K562 (cell line): ENCODE data around the gene POTEG. TPM values are rescaled to one million over a fixed set of nuclear protein-coding genes. Genes with fewer than 3 reads are reported as not detected.
"Not testable (repeated sequence)": the region's sequence is repeated elsewhere in the genome, so short reads cannot be mapped to it uniquely, and the experiment has no call there.

Experiments
- ATAC-seq: fragments of 200-7000 bp; cut with Tn5 transposase; 3 replicates; pipeline ENCODE4 v1.9.1; 2020; ENCODE audit warnings: moderate library complexity
- BruUV-seq: library from RNA; stranded (reverse); fragments of 400-500 nt; replicated peaks from 2 replicates; lab custom pipeline; 2021; lab: Mats Ljungman, UMichigan
- CTCF ChIA-PET: fragments of 300-600 bp; formaldehyde crosslinking; extraction: SDS; loops from one replicate; lab custom pipeline; 2021; ENCODE audit warnings: low intra/inter-chr PET ratio; lab: Yijun Ruan, JAX
- POLR2A ChIA-PET: fragments of 300-600, 350-650 bp; sonication (Branson Sonifier 250); formaldehyde crosslinking; extraction: SDS; loops from one replicate; lab custom pipeline; 2021; ENCODE audit warnings: antibody characterized with exemption, inconsistent platforms; lab: Yijun Ruan, JAX
- DNase-seq, 4 experiments: peaks; one replicate each; pipeline versions ENCODE4 v3.0.0 to v3.0.0-alpha.2; 2011 to 2018; ENCODE audit warnings: low spot score in 3 of 4, mixed read lengths in 3 of 4; ENCODE audit errors: extremely low read depth in 1 of 4
- FAIRE-seq: peaks from 2 replicates; lab custom pipeline; 2011; peaks lifted over from hg19 to GRCh38; lab: Jason Lieb, UNC
- H2AFZ ChIP-seq: 2 replicates; pipeline ENCODE4 v1.6.0; 2011; ENCODE audit warnings: low read depth, low read length, control low read depth, inconsistent platforms
- H3K27ac ChIP-seq: fragments of 200-600 bp; 3 replicates; pipeline ENCODE4 v1.8.0; 2011; ENCODE audit warnings: low read depth, mild to moderate bottlenecking, control low read depth, inconsistent platforms, low read length, moderate library complexity, mixed read lengths; ENCODE audit errors: extremely low read depth
- H3K27me3 ChIP-seq, 2 experiments: fragments of 300-600 bp in 1 of 2; 2 replicates in 1 of 2; 3 replicates in 1 of 2; pipeline versions ENCODE4 v1.6.0 to v1.8.0; 2011; ENCODE audit warnings: inconsistent platforms in 2 of 2, low read length in 2 of 2, mild to moderate bottlenecking in 1 of 2, mixed read lengths in 1 of 2, moderate library complexity in 1 of 2; ENCODE audit not compliant: control insufficient read depth in 2 of 2, insufficient read depth in 2 of 2
- H3K36me3 ChIP-seq: fragments of 300-600 bp; 3 replicates; pipeline ENCODE4 v1.8.0; 2011; ENCODE audit warnings: mild to moderate bottlenecking, low read length, inconsistent platforms; ENCODE audit not compliant: control insufficient read depth, insufficient read depth
- H3K4me1 ChIP-seq, 2 experiments: fragments of 200-600 bp in 1 of 2; replicated peaks in 1 of 2; 2 replicates in 1 of 2; 3 replicates in 1 of 2; pipeline versions ENCODE4 v1.5.1 to v1.8.0; 2011; ENCODE audit warnings: inconsistent platforms in 2 of 2, low read length in 2 of 2, mild to moderate bottlenecking in 1 of 2, mixed read lengths in 1 of 2, moderate library complexity in 1 of 2; ENCODE audit not compliant: control insufficient read depth in 2 of 2, insufficient read depth in 2 of 2
- H3K4me2 ChIP-seq: 2 replicates; pipeline ENCODE4 v1.6.1; 2011; ENCODE audit warnings: low read length, control low read depth, inconsistent platforms, mixed read lengths; ENCODE audit not compliant: insufficient read depth
- H3K4me3 ChIP-seq: fragments of 200-600 bp; sonication (generic), shearing (Covaris generic); 2 replicates; pipeline ENCODE4 v1.5.1; 2016; ENCODE audit warnings: control low read depth, inconsistent platforms
- H3K79me2 ChIP-seq: fragments of 200-600 bp; 3 replicates; pipeline ENCODE4 v1.8.0; 2011; ENCODE audit warnings: low read length, inconsistent platforms; ENCODE audit not compliant: control insufficient read depth, insufficient read depth
- H3K9ac ChIP-seq, 2 experiments: 2 replicates each; pipeline versions ENCODE4 v1.6.0 to v1.6.1; 2011; ENCODE audit warnings: low read depth in 2 of 2, low read length in 2 of 2, control low read depth in 1 of 2, inconsistent platforms in 1 of 2, mild to moderate bottlenecking in 1 of 2, mixed read lengths in 1 of 2; ENCODE audit not compliant: insufficient read depth in 1 of 2
- H3K9me1 ChIP-seq: one replicate; pipeline ENCODE4 v1.6.0; 2011; ENCODE audit warnings: inconsistent platforms, mild to moderate bottlenecking, low read length, moderate library complexity; ENCODE audit not compliant: control insufficient read depth, insufficient read depth
- H3K9me3 ChIP-seq: replicated peaks from 2 replicates; pipeline ENCODE4 v1.5.1; 2011; ENCODE audit warnings: low read depth, low read length, inconsistent platforms; ENCODE audit not compliant: control insufficient read depth, insufficient read depth
- H4K20me1 ChIP-seq: replicated peaks from 2 replicates; pipeline ENCODE4 v1.6.1; 2011; ENCODE audit warnings: low read length, inconsistent platforms, mixed read lengths; ENCODE audit not compliant: control insufficient read depth, insufficient read depth
- WGBS: fragments of 100-300 bp; shearing (Covaris generic); methylation state at CpG from one replicate; pipeline ENCODE4 v1.1.6; 2016; ENCODE audit warnings: low coverage, mixed read lengths; ENCODE audit not compliant: insufficient coverage; ENCODE audit errors: missing lambda C conversion rate; 5-methylcytosine and 5-hydroxymethylcytosine counted together
- in situ Hi-C: fragments of 300-500 bp; cut with MboI; formaldehyde crosslinking; loops from 4 replicates; pipeline ENCODE4 v1.15.0; 2018; ENCODE audit warnings: inconsistent platforms, mixed read lengths
- intact Hi-C: fragments of 100-400 bp; cut with micrococcal nuclease; formaldehyde crosslinking; loops from 2 replicates; pipeline ENCODE4 v1.14.2; 2022
- polyA plus RNA-seq, 8 experiments: library from polyadenylated mRNA; depleted of rRNA in 4 of 8; stranded (reverse) in 5 of 8; unstranded in 3 of 8; fragments of >200 nt; fragmentation: Nextera tagmentation in 2 of 8; fragmentation: Illumina TruSeq in 1 of 8; extraction: Ambion mirVana in 2 of 8; extraction: Trizol in 1 of 8; gene quantifications; 2 replicates each; pipeline versions ENCODE4 v1.2.1 to v1.2.3, GENCODE V29; 2011 to 2014; ENCODE audit warnings: inconsistent platforms in 1 of 8, missing spikeins in 1 of 8
- total RNA-seq, 7 experiments: library from RNA; depleted of rRNA in 6 of 7; stranded (reverse); fragments of >200 nt in 6 of 7; fragmentation: Illumina TruSeq in 2 of 7; extraction: Trizol in 2 of 7; gene quantifications; 2 replicates each; pipeline versions ENCODE4 v1.2.1 to v1.2.3, GENCODE V29; 2011 to 2021; ENCODE audit warnings: low replicate concordance in 1 of 7

Gene POTEG
- total and polyA plus RNA-seq, 9 of the 15 experiments (the other 6 are each of a cell fraction or from before 2014, with no cell fraction given), result not detected

DNA sequence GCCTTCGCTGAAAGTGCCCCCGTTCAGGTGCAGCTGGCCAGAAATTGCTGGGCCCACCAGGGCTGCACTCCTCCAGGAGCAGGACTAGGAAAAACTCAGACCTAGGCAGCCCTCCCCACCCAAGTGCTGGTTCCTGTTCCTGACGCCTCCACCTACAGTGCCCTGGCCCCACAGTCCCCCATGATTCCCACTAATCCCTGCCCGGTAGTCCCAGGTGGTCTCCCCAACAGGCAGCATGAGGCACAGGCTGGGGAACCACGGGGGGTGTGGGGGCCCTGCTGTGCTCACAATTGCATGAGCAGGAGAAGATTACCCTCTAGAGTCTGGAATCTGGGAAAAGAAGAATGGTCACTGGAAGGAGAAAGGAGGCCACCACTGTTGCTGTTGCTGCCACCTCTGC is 46.4 kb upstream of the POTEG start:
- ATAC-seq, H3K4me2 ChIP-seq, H2AFZ ChIP-seq, H4K20me1 ChIP-seq, POLR2A ChIA-PET, H3K9me1 ChIP-seq, H3K27ac ChIP-seq, H3K79me2 ChIP-seq, H3K27me3 ChIP-seq, CTCF ChIA-PET, DNase-seq, H3K4me3 ChIP-seq, FAIRE-seq, H3K9me3 ChIP-seq, BruUV-seq, H3K9ac ChIP-seq, intact Hi-C loops, H3K36me3 ChIP-seq, H3K4me1 ChIP-seq: not testable (repeated sequence)
- 0% methylated on average over 2 of the region's 5 CpGs for WGBS
- in situ Hi-C loops, result loop anchor here (25.0 kb wide), 1 partner anchor 818 kb away; no protein-coding TSS in a partner anchor

GRCh38 chr14:19445761-19446160 is 11.6 kb upstream of the POTEG start:
- BruUV-seq, H3K27me3 ChIP-seq, H3K9me3 ChIP-seq, H4K20me1 ChIP-seq, in situ Hi-C loops, H3K4me1 ChIP-seq, CTCF ChIA-PET, H3K27ac ChIP-seq, H3K9ac ChIP-seq, H2AFZ ChIP-seq, ATAC-seq, H3K9me1 ChIP-seq, POLR2A ChIA-PET, H3K79me2 ChIP-seq, H3K36me3 ChIP-seq, DNase-seq, FAIRE-seq, H3K4me3 ChIP-seq, H3K4me2 ChIP-seq, intact Hi-C loops: not testable (repeated sequence)
- 0% methylated on average over 4 of the region's 6 CpGs for WGBS

DNA sequence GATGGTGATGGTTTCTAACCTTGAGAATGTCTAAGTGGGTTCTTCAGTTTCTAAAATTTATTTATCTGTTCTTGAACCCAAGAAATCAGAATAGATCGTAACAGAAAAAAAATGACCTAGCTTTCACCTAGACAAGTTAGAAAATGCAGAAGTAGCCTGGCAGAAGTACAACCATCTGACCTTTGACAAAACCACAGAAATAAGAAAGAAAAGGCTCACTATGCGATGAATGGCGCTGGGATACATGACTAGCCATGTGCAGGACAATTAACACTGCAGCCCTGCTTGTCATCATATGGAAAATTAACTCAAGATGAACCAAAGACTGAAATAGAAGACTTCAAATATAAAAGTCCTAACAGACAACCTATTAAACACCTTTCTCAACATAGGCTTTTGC is 5.7 kb upstream of the POTEG start:
- H3K9me1 ChIP-seq, H2AFZ ChIP-seq, ATAC-seq, in situ Hi-C loops, H3K4me1 ChIP-seq, POLR2A ChIA-PET, intact Hi-C loops, H4K20me1 ChIP-seq, FAIRE-seq, H3K4me2 ChIP-seq, H3K36me3 ChIP-seq, BruUV-seq, H3K9me3 ChIP-seq, H3K4me3 ChIP-seq, H3K27ac ChIP-seq, DNase-seq, H3K79me2 ChIP-seq, H3K9ac ChIP-seq, H3K27me3 ChIP-seq, CTCF ChIA-PET: not testable (repeated sequence)
- WGBS, result 3% methylated on average over 2 of the region's 3 CpGs

DNA sequence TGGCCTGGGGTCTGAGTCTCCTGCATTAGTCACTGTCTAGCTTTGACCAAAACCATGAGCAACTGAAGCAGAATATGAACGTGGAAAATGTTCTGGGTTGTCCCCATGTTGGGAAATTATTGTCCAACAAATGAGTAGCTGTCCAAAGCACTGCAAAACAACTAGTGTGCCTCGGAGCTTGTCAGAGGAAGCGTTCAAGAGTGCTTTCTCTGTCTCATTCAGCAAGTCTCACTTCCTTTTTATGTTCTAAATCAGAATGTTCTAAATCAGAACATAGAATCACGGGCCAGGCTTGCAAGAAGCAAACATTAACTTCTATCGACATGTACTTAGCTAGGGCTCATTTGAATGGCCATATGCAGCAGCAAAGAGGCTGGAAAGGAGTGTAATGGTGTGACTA is 5.1 kb upstream of the POTEG start:
- POLR2A ChIA-PET, H3K4me1 ChIP-seq, DNase-seq, H3K27me3 ChIP-seq, H3K79me2 ChIP-seq, BruUV-seq, H3K4me2 ChIP-seq, H3K36me3 ChIP-seq, H3K4me3 ChIP-seq, intact Hi-C loops, H3K9me3 ChIP-seq, ATAC-seq, FAIRE-seq, H3K9ac ChIP-seq, H4K20me1 ChIP-seq, H2AFZ ChIP-seq, CTCF ChIA-PET, H3K9me1 ChIP-seq, H3K27ac ChIP-seq, in situ Hi-C loops: not testable (repeated sequence)
- 0% methylated on average over 2 of the region's 5 CpGs for WGBS
